Tibial nerve (tissue), 4 donors: ENCODE measurements around the gene RAD9A. TPM values are rescaled to one million over a fixed set of nuclear protein-coding genes. Genes with fewer than 3 reads are reported as not detected.

ENCODE experiments used
- DNase-seq, 2 donors: peaks; one replicate each; pipeline ENCODE4 v3.0.0-alpha.2; 2019; ENCODE audit warnings: low spot score in 2 of 2
- H3K27ac ChIP-seq, 4 donors: fragments of 200-600 bp; sonication (generic) in 3 of 4; one replicate each; pipeline ENCODE4 v1.5.1; 2017 to 2019; ENCODE audit warnings: mild to moderate bottlenecking in 1 of 4
- H3K27me3 ChIP-seq, 2 donors: fragments of 200-600 bp; sonication (generic) in 1 of 2; one replicate each; pipeline versions ENCODE4 v1.5.1 to v1.6.0; 2017 to 2019
- H3K36me3 ChIP-seq, 3 donors: fragments of 200-600 bp; sonication (generic); one replicate each; pipeline ENCODE4 v1.5.1; 2018 to 2019
- H3K4me1 ChIP-seq, 4 donors: fragments of 200-600 bp; sonication (generic) in 3 of 4; one replicate each; pipeline ENCODE4 v1.5.1; 2017 to 2019
- H3K4me3 ChIP-seq, 4 donors: fragments of 200-600 bp; sonication (generic) in 3 of 4; one replicate each; pipeline ENCODE4 v1.5.1; 2017 to 2019; ENCODE audit warnings: mild to moderate bottlenecking in 1 of 4, moderate library complexity in 1 of 4
- H3K9me3 ChIP-seq, 4 donors: fragments of 200-600 bp; sonication (generic) in 3 of 4; one replicate each; pipeline ENCODE4 v1.5.1; 2017 to 2019
- CTCF ChIP-seq, 5 experiments: fragments of 200-600 bp in 3 of 5; fragments of 450-650 bp in 2 of 5; sonication (generic) in 3 of 5; IDR thresholded peaks; one replicate each; pipeline ENCODE4 v1.5.1; 2016 to 2019; ENCODE audit warnings: antibody characterized with exemption in 5 of 5, mild to moderate bottlenecking in 3 of 5, moderate library complexity in 2 of 5
- EP300 ChIP-seq, 2 donors: sonication (generic); formaldehyde crosslinking; IDR thresholded peaks; one replicate each; pipeline ENCODE4 v1.6.1; 2017; ENCODE audit warnings: antibody characterized with exemption in 2 of 2, mild to moderate bottlenecking in 1 of 2
- POLR2A ChIP-seq, 2 donors: fragments of 450-650 bp; IDR thresholded peaks; one replicate each; pipeline ENCODE4 v1.6.1; 2017; ENCODE audit warnings: antibody characterized with exemption in 2 of 2, mild to moderate bottlenecking in 2 of 2, moderate library complexity in 2 of 2
- WGBS, 2 donors: methylation state at CpG; one replicate each; pipeline ENCODE4 v1.1.5; 2018; 5-methylcytosine and 5-hydroxymethylcytosine counted together
- total RNA-seq, 4 donors: library from RNA; depleted of rRNA; stranded (reverse); fragments of >200 nt; gene quantifications; one replicate each; pipeline ENCODE4 v1.1.0, GENCODE V29; 2016

The RAD9A gene
- total RNA-seq, 4 donors from 2014 or later = 22.7 to 39.0 (median 36.4) TPM

GRCh38 chr11:67387069-67387468 is 4.7 kb upstream of the RAD9A start:
- TF ChIP-seq EP300 (IDR thresholded peaks at IDR 0.05) = no peak
- no peak for TF ChIP-seq POLR2A (IDR thresholded peaks at IDR 0.05)
- TF ChIP-seq CTCF (IDR thresholded peaks at IDR 0.05) = no peak
- WGBS, 2 donors = 32 to 38% methylated on average over 4 to 9 of the region's 9 CpGs
- H3K36me3 ChIP-seq = no peaks in the 10 kb centered on the region
- H3K4me1 ChIP-seq = peaks cover 0 to 37% (median 15%) of the 10 kb centered on the region in 4 donors
- DNase-seq = no peak
- H3K4me3 ChIP-seq = no peak overlapping the region
- no peaks in the 10 kb centered on the region for H3K27me3 ChIP-seq
- H3K9me3 ChIP-seq = no peaks in the 10 kb centered on the region
- no peak overlapping the region for H3K27ac ChIP-seq

GRCh38 chr11:67387518-67387917 is 4.3 kb upstream of the RAD9A start:
- no peaks in the 10 kb centered on the region for H3K27me3 ChIP-seq
- WGBS, 2 donors = 53 to 62% methylated on average over 6 of the region's 6 CpGs
- H3K9me3 ChIP-seq = no peaks in the 10 kb centered on the region
- no peaks in the 10 kb centered on the region for H3K36me3 ChIP-seq
- TF ChIP-seq EP300 (IDR thresholded peaks at IDR 0.05) (no peak), POLR2A (IDR thresholded peaks at IDR 0.05) (no peak), CTCF (IDR thresholded peaks at IDR 0.05) (no peak)
- DNase-seq = no peak
- no peak overlapping the region for H3K4me3 ChIP-seq
- H3K4me1 ChIP-seq = peaks cover 0 to 35% (median 15%) of the 10 kb centered on the region in 4 donors
- H3K27ac ChIP-seq = no peak overlapping the region

- DNase-seq = peak in 1 of 2 donors; percentile 41
- no peaks in the 10 kb centered on the region for H3K9me3 ChIP-seq
- peaks cover 0 to 12% (median 0%) of the 10 kb centered on the region in 3 donors for H3K36me3 ChIP-seq
- peaks cover 0 to 42% (median 17%) of the 10 kb centered on the region in 4 donors for H3K4me1 ChIP-seq
- 56 to 61% methylated on average over 6 of the region's 6 CpGs for WGBS, 2 donors
- peak; percentile 19 to 51 (median 29) for TF ChIP-seq CTCF (IDR thresholded peaks at IDR 0.05)
- TF ChIP-seq EP300 (IDR thresholded peaks at IDR 0.05) = no peak
- TF ChIP-seq POLR2A (IDR thresholded peaks at IDR 0.05) = no peak
- H3K27me3 ChIP-seq = no peaks in the 10 kb centered on the region
- no peak overlapping the region for H3K27ac ChIP-seq
- H3K4me3 ChIP-seq = no peak overlapping the region
These were observed 2.3 kb upstream of the RAD9A start for GRCh38 chr11:67389477-67389876.

GRCh38 chr11:67390947-67391303 is 861 bp upstream of the RAD9A start:
- H3K36me3 ChIP-seq = peaks cover 0 to 26% (median 0%) of the 10 kb centered on the region in 3 donors
- 12 to 13% methylated on average over 15 of the region's 15 CpGs for WGBS, 2 donors
- H3K4me1 ChIP-seq = peaks cover 0 to 34% (median 14%) of the 10 kb centered on the region in 4 donors
- H3K4me3 ChIP-seq = peak overlapping the region; percentile 55 to 94 (median 88)
- no peaks in the 10 kb centered on the region for H3K9me3 ChIP-seq
- DNase-seq = no peak
- peak overlapping the region; percentile 18 to 90 (median 81) for H3K27ac ChIP-seq
- H3K27me3 ChIP-seq = no peaks in the 10 kb centered on the region
- no peak for TF ChIP-seq POLR2A (IDR thresholded peaks at IDR 0.05)
- no peak for TF ChIP-seq CTCF (IDR thresholded peaks at IDR 0.05)
- no peak for TF ChIP-seq EP300 (IDR thresholded peaks at IDR 0.05)

GRCh38 chr11:67392183-67392715 is 463 bp downstream of the RAD9A start:
- H3K27me3 ChIP-seq = no peaks in the 10 kb centered on the region
- H3K4me3 ChIP-seq = peak overlapping the region; percentile 55 to 94 (median 88)
- 8 to 27% methylated on average over 14 to 31 of the region's 31 CpGs for whole genome bisulfite sequencing, 2 donors
- peaks cover 0 to 42% (median 17%) of the 10 kb centered on the region in 4 donors for H3K4me1 ChIP-seq
- DNase-seq = no peak
- peaks cover 0 to 39% (median under 1%) of the 10 kb centered on the region in 3 donors for H3K36me3 ChIP-seq
- H3K27ac ChIP-seq = peak overlapping the region in 3 of 4 donors; percentile 80 to 90 (median 82)
- no peaks in the 10 kb centered on the region for H3K9me3 ChIP-seq
- TF ChIP-seq CTCF (IDR thresholded peaks at IDR 0.05) = no peak
- no peak for TF ChIP-seq POLR2A (IDR thresholded peaks at IDR 0.05)
- TF ChIP-seq EP300 (IDR thresholded peaks at IDR 0.05) = no peak
